ENCODE measurements around the gene CEMP1.

Gene CEMP1

GRCh38 chr16:2498531-2499253 lies 32.5 kb downstream of the CEMP1 start:
- POLR2A ChIA-PET (ENCODE audit: low non-redundant PET), result interaction anchor here (0.8 kb wide), 1 partner anchor 69 kb away, joined by 4 read pairs; the partner anchor contains the start of gene CCNF
- no peak for DNase-seq (ENCODE audit: low spot score)
- TF ChIP-seq CTCF (conservative IDR thresholded peaks at IDR 0.05; ENCODE audit: low read depth), result no peak
- H3K27ac ChIP-seq, result peak overlapping the region; percentile 63; the same call in 1 of the 2 replicates
- CTCF ChIA-PET, result interaction anchor here (1.0 kb wide), 1 partner anchor 304 kb away, joined by 3 read pairs; no protein-coding TSS in a partner anchor

GRCh38 chr16:2497695-2498484 lies 33.3 kb downstream of the CEMP1 start:
- ChIA-PET CTCF (no interaction called here), POLR2A (ENCODE audit: low non-redundant PET) (interaction anchor here (0.8 kb wide), 1 partner anchor 68 kb away, joined by 4 read pairs; the partner anchor contains the start of gene CCNF)
- no peak for TF ChIP-seq CTCF (conservative IDR thresholded peaks at IDR 0.05; ENCODE audit: low read depth)
- no peak for DNase-seq (ENCODE audit: low spot score)
- H3K27ac ChIP-seq, result peak overlapping the region; percentile 63

GRCh38 chr16:2497116-2497630 lies 34.0 kb downstream of the CEMP1 start:
- TF ChIP-seq CTCF (conservative IDR thresholded peaks at IDR 0.05; ENCODE audit: low read depth), result no peak
- POLR2A ChIA-PET (ENCODE audit: low non-redundant PET), result no interaction called here
- DNase-seq (ENCODE audit: low spot score), result no peak
- H3K27ac ChIP-seq, result peak overlapping the region; percentile 63
- CTCF ChIA-PET, result no interaction called here

GRCh38 chr16:2496223-2497115 lies 34.7 kb downstream of the CEMP1 start:
- no peak for TF ChIP-seq CTCF (conservative IDR thresholded peaks at IDR 0.05; ENCODE audit: low read depth)
- CTCF ChIA-PET, result no interaction called here
- peak overlapping the region; percentile 63 for H3K27ac ChIP-seq
- DNase-seq (ENCODE audit: low spot score), result no peak
- POLR2A ChIA-PET (ENCODE audit: low non-redundant PET), result no interaction called here

GRCh38 chr16:2495041-2495440 lies 36.2 kb downstream of the CEMP1 start:
- no peak for TF ChIP-seq CTCF (conservative IDR thresholded peaks at IDR 0.05; ENCODE audit: low read depth)
- CTCF ChIA-PET, result no interaction called here
- POLR2A ChIA-PET (ENCODE audit: low non-redundant PET), result no interaction called here

More at GRCh38 chr16:2495041-2495440, 36.2 kb downstream of the CEMP1 start:
- no peak for DNase-seq (ENCODE audit: low spot score)
- peak overlapping the region; percentile 35; the same call in 1 of the 2 replicates for H3K27ac ChIP-seq

Data from RWPE1 (cell line).